Measurements from ENCODE around the gene PTCH2.
"Not testable (repeated sequence)": the region's sequence is repeated elsewhere in the genome, so short reads cannot be mapped to it uniquely, and the experiment has no call there.

PTCH2 gene

DNA sequence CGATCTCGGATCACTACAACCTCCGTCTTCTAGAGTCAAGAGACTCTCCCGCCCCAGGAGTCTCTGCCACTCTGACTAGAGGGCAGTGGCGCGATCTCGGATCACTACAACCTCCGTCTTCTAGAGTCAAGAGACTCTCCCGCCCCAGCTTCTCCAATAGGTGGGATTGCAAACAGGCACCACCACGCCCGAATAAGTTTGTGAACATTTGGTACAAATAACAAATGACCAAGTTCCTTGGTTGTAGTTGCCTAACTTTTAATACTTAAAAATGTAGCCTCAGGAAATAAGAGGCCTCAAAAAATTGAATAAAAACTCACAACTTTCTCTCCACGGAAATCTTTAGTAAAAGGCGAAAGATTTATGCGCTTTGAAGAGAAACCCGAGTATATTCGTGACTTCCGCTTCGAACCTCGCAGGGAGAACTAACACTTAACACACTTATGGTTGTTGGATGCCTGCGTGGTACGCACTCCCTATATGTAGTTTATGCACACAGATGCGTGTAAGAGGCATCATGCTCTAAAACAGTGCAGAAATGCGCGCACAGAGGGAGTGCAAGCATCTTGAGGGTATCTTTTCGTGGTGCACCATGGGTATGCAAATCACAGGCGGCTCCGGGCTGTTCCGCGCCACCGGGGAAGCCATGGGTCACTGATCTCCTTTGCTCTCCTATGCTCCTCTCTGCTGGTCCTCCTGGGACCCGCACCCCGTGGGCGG, 23.3 kb downstream of the PTCH2 start:
- in situ Hi-C loops (cut with MboI; ENCODE audit: low sequenced_read_pairs), result no loop called here

DNA sequence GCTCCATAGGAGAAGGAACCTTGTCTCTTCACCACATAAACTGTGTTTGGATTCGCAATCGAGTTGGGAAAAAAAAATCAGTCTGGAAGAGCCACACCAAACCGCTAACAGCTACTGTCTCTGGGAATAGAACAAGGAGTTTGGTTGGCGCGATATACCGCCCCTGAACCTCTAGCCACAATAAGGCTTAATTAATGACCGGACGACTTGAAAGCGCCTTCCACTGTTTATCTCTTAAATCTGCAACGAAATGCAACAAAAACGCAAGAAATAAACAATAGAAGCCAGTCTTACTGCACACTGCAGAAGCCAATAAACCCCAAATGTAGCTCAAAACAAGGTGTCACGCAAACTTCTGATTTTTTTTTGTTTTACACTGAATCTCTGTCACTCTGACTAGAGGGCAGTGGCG, 23.9 kb downstream of the PTCH2 start:
- in situ Hi-C loops (cut with MboI; ENCODE audit: low sequenced_read_pairs), result no loop called here

DNA sequence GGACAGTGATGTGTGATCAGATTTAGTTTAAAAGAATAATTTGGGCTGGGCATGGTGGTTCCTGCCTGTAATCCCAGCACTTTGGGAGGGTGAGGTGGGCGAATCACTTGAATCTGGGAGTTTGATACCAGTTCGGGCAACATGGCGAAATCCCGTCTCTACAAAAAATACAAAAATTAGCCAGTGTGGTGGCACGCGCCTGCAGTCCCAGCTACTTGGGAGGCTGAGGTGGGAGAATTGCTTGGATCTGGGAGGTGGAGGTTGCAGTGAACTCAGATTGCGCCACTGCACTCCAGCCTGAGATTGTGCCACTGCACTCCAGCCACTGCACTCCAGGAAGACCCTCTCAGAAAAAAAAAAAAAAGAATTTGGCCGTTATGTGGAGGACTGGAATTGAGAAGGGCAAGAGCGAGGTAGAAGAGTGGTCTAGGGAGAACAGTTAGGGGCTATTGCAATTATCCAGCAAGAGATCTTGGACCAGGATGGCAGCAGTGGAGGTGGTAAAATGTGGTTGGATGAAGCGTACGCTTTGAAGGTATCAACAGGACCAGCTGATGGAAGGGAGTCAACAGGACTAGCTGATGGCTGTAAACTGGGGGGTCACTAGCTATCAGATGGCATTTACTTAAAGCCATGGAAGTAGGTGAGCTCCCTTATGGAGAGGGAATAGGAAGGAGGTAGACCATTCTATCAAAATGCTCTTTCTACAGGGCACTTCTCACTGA, 25.1 kb downstream of the PTCH2 start:
- in situ Hi-C loops (cut with MboI; ENCODE audit: low sequenced_read_pairs), result no loop called here

DNA sequence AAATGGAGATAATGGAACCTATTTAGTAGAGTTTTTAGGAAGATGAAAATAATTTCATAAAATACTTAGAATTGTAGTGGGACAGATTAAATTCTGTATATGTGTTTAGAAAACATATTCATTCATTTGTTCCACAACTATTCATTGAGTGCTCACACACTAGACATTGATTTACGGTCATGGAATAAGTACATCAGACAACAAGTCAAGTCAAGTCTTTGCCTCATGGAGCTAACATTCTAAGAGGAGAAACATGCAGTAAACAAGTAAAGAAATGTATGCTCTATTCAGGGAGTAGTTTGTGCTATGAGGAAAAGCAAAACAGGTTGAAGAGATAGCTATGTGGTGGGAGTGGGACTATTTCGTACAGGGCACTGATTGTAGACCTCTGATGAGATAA, 25.7 kb downstream of the PTCH2 start:
- in situ Hi-C loops (cut with MboI; ENCODE audit: low sequenced_read_pairs), result no loop called here

DNA sequence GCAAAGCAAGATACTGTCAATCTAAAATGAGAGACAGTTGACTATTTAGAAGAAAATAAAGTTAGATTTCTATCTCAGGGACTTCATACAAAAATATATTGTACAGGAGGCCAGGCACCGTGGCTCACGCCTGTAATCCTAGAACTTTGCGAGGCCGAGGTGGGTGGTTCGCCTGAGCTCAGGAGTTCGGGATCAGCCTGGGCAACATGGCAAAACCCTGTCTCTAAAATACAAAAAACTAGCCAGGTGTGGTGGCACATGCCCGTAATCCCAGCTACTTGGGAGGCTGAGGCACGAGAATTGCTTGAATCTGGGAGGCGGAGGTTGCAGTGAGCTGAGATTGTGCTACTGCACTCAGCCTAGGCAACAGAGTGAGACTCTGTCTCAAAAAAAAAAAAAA, 27.1 kb downstream of the PTCH2 start:
- in situ Hi-C loops (cut with MboI; ENCODE audit: low sequenced_read_pairs), result not testable (repeated sequence)

DNA sequence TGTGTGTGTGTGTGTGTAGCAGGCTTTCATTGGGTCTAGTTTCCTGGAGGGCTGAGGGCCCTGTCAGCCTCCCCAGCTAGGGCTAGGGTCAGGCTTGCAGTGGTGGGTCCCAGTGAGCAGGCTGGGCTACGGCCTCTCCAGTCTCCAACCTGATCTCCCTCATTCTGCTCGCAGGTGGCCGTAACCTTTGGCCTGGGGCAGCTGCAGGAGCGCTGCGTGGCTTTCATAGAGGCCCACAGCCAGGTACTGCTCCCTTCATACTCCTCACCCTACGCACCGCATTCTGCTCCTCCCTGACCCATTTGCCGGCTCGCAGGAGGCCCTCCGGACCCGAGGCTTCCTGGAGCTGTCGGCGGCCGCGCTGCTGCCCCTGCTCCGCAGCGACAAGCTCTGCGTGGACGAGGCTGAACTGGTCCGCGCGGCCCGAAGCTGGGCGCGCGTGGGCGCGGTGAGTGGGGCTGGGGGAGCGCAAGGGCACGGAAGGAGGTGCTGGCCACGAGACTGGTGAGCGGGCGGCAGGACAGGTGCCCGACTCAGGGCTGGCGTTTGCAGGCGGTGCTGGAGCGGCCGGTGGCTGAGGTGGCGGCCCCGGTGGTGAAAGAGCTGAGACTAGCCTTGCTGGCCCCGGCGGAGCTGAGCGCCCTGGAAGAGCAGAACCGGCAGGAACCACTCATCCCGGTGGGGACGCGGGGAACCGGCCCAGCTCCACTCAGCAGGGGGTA, 30.1 kb downstream of the PTCH2 start:
- in situ Hi-C loops (cut with MboI; ENCODE audit: low sequenced_read_pairs), result no loop called here

DNA sequence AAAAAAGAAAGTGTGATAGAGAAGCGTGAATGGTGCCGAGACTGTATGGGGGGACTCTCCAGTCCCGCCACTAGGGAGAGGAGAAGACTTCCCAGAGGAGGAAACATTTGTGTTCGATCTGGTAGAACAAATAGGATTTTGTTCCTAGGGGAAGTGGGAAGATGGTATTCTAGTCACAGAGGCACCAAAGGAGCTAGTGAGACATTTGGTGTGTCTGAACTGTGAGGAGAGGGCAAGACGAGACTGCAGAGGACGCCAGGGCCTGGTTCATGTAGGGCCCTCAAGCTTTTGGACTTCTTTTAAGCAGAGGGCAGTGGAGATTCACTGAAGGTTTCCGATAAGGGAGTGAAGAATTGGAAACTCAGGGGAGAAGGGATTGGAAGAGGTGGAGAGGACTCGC, 31.8 kb downstream of the PTCH2 start:
- in situ Hi-C loops (cut with MboI; ENCODE audit: low sequenced_read_pairs), result no loop called here

DNA sequence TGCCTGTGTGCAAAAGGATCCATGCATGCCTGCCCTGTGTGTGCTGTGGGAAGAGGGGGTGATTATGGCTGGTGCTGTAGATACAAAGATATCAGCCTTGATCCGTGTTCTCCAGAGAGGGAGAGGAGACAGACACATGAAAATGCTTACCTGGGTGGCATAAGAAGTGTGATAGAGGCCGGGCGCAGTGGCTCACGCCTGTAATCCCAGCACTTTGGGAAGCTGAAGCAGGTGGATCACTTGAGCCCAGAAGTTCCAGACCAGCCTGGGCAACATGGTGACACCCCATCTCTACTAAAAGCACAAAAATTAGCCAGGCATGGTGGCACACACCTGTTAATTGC, 32.3 kb downstream of the PTCH2 start:
- in situ Hi-C loops (cut with MboI; ENCODE audit: low sequenced_read_pairs), result not testable (repeated sequence)

DNA sequence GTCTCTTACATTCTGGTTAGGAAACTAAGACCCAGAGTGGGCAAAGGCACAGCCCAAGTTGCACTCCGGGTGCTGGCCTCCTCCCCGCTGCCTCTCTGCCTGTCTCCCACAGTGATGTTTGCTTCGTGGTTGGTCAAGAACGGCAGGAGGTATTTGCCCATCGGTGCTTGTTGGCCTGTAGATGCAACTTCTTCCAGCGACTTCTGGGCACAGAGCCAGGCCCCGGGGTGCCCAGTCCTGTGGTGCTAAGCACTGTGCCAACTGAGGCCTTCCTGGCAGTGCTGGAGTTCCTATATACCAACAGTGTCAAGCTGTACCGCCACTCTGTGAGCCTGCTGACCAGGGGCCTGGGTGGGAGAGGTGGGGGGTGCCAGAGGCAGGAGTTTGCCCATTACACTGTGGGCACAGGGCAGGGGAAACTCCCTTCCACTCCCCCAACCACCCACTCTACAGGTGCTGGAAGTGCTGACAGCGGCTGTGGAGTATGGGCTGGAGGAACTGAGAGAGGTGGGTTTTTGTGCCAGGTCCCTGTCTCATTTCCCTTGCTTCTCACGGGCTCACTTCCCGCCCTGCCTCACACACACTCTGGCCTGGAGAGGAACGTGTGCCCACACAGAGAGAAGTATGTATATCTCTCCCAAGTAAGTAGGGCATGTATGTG, 32.8 kb downstream of the PTCH2 start:
- in situ Hi-C loops (cut with MboI; ENCODE audit: low sequenced_read_pairs), result no loop called here

DNA sequence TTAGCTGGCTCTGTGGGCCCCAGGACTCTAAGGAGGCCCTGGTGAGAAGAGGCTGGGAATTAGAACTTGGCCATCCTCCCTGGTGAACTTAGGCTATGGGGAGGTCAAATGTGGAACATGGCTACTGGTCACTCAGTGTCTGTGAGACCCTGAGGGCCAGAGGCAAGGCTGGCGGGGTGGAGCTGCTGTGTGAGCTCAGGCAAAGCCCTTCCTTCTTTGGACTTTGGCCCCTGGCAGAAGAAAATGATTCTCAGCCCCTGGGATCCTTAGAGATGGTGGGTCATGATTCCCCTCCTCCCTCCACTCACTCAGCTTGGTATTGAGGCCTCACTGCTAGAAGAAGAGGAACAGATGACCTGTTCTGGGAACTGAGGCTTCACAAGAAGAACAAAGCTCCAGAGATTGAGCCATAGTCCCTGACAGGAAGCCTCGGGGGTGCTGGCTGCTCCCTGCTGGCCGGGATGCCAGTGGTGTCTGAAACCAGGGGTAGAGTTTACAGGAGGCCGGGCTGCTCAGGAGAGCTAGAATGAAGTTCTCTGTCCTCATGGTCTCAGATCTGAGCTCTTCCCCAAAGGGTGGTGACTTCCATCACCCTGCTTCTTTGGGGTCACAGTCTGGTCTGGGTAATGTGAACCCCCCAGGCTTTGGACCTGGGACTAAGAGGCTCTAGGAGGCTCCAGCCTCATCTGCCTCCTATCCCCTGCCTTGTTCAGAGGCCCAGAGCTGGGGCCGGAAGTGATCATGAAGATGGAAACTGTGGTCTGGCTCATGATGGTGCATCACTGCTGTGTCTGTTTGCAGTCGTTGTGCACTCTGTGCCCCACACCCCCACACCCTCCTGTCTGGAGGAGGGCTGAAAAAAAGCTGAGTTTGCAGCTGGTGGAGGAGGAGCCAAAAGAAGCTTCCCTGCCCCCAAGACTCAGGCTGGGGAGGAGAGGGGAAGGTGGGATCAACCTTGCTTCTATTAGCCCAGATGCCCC, 33.8 kb downstream of the PTCH2 start:
- in situ Hi-C loops (cut with MboI; ENCODE audit: low sequenced_read_pairs), result no loop called here

DNA sequence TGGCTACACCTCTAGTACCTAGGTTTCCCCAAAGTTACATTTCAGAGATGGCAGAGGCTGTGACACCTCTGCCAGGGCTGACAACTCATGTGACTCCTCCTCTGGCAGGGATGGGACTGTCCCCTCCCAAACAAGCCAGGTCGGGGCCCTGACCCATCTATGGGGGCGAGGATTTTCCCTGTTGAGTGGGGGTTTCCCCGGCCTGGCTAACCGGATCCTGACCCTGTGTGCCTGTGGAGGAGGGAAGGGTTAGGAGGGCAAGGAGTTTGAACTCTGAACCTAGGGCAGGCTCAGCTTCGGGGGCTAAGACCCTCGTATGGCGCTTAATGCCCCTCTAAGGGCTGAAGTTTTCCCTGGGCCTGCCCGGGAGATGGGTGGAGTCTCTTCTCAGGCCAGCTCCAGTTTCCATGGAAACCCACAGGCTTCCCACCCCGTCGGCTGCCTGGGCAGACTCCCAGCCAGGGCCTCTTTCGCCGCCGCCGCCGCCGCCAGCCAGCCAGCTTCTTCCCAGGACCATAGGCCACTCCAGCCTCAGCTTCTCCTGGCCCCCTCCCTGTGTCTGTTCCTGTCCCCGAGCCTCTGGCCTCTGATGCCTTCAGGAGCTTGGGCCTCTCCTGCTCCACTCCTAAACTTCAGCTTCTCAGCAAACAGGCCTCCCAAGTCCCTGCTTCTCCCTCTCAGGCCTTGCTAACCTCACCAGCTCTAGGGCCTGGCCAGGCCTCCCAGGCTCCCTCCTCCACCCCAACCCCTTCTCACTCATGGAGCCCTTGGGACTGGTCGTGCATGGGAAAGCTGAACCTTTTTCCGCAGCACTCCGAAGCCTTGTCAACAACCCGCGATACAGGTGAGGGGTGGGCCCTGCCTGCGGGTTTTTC, 34.8 kb downstream of the PTCH2 start, which contains the start of gene BTBD19:
Gene BTBD19 (plus strand): TSS at position 461 of the 875 bp plus-strand sequence. CDS start 298 bp downstream, at position 759.
- in situ Hi-C loops (cut with MboI; ENCODE audit: low sequenced_read_pairs), result no loop called here

DNA sequence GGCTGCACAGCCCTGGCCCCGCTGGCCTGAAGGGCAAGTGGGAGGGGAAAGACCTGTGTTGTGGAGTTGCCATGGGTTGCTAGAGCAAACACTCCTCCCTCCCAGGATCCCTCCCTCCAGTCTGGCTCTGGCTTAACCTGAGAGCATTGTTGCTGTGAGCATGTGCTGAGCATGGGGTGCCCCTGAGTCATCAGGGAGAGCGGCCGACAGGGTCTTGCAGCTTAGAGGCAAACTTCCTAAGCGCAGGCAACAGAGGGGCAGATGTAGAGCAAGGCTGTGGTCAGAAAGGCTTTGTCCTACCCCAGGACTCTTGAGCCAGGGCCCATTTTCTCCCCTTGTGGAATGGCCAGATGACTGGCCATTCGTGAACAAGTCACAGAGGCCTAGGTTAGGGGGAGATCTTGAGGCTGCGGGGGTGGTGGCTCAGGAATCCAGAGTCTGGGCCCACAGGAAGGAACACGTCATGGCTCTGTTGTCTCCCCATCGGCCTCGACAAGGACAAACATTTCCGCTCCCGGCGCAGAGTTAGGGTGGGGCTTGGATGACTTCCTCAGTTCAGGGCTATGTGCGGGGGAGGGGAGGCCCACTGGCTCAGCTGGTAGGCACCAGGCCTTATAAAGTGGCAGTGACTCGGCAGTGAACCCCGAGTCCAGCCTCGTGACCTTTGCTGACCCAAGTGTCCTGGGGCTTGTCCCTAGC, 35.5 kb downstream of the PTCH2 start:
- in situ Hi-C loops (cut with MboI; ENCODE audit: low sequenced_read_pairs), result no loop called here

DNA sequence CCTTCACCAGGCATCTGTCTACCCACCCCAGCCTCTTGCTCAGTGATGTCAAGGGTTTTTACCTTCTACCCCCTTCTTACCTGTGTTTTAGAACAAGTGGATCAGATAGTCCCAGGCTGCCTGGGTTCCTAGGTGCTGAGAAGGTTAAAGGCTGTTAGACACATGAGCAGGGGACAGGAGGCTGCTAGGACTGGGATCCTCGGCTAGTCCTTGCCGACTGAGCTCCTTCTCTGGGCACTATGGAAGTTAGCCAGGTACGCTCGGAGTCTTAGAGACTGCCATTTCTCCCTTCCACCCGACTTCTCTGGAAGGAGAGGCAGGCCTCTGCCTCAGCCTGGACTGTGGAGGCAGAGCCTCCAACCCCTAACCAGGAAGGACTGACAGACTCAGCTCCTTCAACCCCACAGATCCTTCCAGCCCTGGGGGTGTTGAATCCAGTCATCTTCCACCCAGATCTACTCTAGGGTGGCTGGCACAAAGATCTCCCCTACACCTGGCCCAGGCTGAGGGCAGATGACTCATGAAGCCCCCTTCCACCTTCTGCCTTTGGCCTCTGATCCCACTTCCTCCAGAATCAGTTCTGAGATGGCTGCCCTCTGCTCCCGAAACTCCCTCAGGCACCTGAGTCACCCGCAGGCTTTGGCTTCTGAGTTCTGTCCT, 36.2 kb downstream of the PTCH2 start, which contains the start of gene DYNLT4:
Gene DYNLT4 (minus strand): TSS at position 648 of the 660 bp plus-strand sequence. CDS start 683 bp downstream, outside the sequence.
- in situ Hi-C loops (cut with MboI; ENCODE audit: low sequenced_read_pairs), result no loop called here

DNA sequence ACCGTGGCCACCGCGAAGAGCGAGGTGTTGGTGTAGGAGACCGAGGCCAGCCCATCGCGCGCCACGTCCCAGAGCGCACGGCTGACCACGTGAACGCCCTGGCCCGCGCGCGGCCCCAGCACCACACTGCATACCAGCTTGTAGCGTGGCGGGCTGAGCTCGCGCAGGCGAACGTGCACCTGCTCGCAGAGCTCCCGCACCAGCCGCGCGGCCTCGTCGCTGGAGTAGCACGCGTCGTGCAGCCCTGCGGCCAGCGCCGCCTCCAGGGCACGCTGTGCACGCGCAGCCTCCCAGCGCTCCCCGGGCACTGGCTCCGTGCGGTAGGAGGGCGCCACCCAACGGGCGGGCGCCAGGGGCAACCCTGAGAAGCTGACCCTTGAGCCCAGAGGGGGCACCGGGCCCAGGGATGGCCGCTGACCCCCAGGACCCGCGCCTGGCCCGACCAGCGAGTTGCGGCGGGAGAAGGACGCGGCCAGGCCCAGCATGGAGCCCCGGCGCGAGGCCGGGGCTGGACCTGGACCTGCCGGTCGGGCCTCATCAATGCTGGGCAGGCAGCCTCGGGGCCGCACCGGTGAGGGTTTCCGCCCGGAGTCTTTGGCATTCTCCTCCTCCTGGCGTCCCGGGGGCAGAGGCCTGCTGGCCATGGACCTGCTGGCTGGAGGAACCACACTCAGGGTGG, 36.9 kb downstream of the PTCH2 start:
- in situ Hi-C loops (cut with MboI; ENCODE audit: low sequenced_read_pairs), result no loop called here

DNA sequence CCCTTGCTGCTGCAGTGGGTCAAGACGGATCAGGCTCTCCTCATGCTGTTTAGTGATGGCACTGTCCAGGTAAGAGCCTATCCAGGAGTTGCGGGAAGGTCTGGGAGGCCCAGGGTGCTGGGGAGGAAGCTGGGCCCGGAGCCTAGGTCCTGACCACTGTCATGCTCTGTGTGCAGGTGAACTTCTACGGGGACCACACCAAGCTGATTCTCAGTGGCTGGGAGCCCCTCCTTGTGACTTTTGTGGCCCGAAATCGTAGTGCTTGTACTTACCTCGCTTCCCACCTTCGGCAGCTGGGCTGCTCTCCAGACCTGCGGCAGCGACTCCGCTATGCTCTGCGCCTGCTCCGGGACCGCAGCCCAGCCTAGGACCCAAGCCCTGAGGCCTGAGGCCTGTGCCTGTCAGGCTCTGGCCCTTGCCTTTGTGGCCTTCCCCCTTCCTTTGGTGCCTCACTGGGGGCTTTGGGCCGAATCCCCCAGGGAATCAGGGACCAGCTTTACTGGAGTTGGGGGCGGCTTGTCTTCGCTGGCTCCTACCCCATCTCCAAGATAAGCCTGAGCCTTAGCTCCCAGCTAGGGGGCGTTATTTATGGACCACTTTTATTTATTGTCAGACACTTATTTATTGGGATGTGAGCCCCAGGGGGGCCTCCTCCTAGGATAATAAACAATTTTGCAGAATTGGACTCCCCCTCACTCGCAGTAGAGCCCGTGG, 37.6 kb downstream of the PTCH2 start:
- in situ Hi-C loops (cut with MboI; ENCODE audit: low sequenced_read_pairs), result no loop called here

DNA sequence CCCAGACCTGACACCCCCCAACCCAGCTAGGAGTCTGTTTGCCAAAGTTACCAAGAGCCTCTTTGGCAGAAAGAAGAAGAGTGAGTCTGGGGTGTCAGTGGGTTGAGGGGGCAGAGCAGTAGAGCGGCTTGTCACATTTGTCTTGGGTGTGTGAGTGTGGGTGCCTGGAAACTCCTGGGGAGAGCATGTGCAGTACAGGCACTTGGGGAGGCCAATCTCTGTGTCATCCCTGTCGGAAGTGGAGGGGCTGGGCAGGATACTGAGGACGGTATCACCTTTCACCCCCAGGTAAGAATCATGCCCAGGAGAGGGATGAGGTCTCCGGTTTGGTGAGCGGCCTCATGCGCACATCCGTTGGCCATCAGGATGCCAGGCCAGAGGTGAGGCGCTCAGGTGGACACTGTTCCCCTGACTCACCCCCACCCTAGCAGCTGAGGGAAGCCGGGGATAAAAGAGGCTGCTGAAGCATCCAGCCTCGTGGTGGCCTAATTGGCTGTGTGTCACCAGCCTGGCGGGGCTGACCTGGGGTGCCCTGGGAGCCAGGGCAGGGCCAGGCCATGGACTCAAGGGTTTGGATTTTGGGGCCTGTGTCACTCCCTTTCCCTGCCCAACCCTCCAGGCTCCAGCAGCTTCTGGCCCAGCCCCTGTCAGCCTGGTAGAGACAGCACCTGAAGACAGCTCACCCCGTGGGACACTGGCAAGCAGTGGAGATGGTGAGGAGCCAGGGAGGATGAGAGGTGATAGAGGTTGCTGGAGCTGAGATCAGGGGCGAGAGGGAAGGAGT, 39.5 kb downstream of the PTCH2 start:
- in situ Hi-C loops (cut with MboI; ENCODE audit: low sequenced_read_pairs), result no loop called here

Measured in hTERT RPE-1 (cell line).